ENCODE measurements around the gene GTF2H1.

DNA sequence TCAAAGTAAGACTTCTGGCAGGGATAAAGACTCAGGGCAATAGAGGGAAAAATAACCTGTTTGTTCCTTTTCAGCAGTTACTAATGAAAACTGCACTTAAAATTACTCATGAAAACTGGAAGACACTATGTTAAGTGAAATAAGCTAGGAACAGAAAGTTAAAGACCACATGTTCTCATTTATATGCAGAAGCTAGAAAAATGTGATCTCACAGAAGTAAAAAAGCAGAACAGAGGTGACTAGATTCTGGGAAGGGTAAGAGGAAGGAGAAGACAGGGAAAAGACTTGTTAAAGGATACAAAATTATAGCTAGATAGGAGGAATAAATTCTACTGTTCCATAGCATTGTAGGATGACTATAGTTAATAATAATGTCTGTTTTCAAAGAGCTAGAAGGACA lies 22.6 kb upstream of the GTF2H1 start:
- no peak for TF ChIP-seq POLR2A (IDR thresholded peaks at IDR 0.05; ENCODE audit: low read depth, low read length)
- no peak for TF ChIP-seq POLR2AphosphoS5 (IDR thresholded peaks at IDR 0.05; ENCODE audit: low read depth, low read length)
